Dendritic cell treated with granulocyte-macrophage colony-stimulating factor and Interleukin-4, amounts not matched to agents 40 ng/mL and 50 ng/mL, for 4 days (primary cell): ENCODE results near the gene RAET1G.
"Not testable (repeated sequence)": the region's sequence is repeated elsewhere in the genome, so short reads cannot be mapped to it uniquely, and the experiment has no call there.

Source experiments
- H3K27ac Mint-ChIP-seq: one replicate; pipeline ENCODE4 v1.8.0; 2022; ENCODE audit warnings: mild to moderate bottlenecking, mixed read lengths
- H3K27me3 Mint-ChIP-seq: one replicate; pipeline ENCODE4 v1.8.0; 2022; ENCODE audit warnings: mild to moderate bottlenecking, mixed read lengths
- H3K36me3 Mint-ChIP-seq: one replicate; pipeline ENCODE4 v1.8.0; 2022; ENCODE audit warnings: low read depth, mixed read lengths
- H3K4me1 Mint-ChIP-seq: one replicate; pipeline ENCODE4 v1.8.0; 2022; ENCODE audit warnings: low read depth, mixed read lengths
- H3K4me3 Mint-ChIP-seq: one replicate; pipeline ENCODE4 v1.8.0; 2022; ENCODE audit warnings: mild to moderate bottlenecking, moderate library complexity, mixed read lengths
- H3K9me3 Mint-ChIP-seq: one replicate; pipeline ENCODE4 v1.8.0; 2022; ENCODE audit warnings: mixed read lengths
- intact Hi-C: fragments of 100-400 bp; cut with micrococcal nuclease; formaldehyde crosslinking; loops from one replicate; pipeline ENCODE4 v1.15.0; 2022

The RAET1G gene

GRCh38 chr6:149961728-149962425 lies 39.0 kb upstream of the RAET1G start:
- Mint-ChIP-seq H3K9me3 (no peaks in the 10 kb centered on the region), H3K4me3 (no peak overlapping the region), H3K27me3 (peaks cover 84% of the 10 kb centered on the region), H3K36me3 (no peaks in the 10 kb centered on the region), H3K4me1 (peaks cover 29% of the 10 kb centered on the region), H3K27ac (no peak overlapping the region)
- intact Hi-C loops, result no loop called here

- no peaks in the 10 kb centered on the region for H3K9me3 Mint-ChIP-seq
- peaks cover 86% of the 10 kb centered on the region for H3K27me3 Mint-ChIP-seq
- H3K4me1 Mint-ChIP-seq, result peaks cover 27% of the 10 kb centered on the region
- H3K27ac Mint-ChIP-seq, result no peak overlapping the region
- H3K36me3 Mint-ChIP-seq, result no peaks in the 10 kb centered on the region
- no peak overlapping the region for H3K4me3 Mint-ChIP-seq
- intact Hi-C loops, result no loop called here
These were observed 37.6 kb upstream of the RAET1G start for GRCh38 chr6:149960488-149960887.

GRCh38 chr6:149959806-149960205 lies 36.9 kb upstream of the RAET1G start:
- intact Hi-C loops, H3K4me3 Mint-ChIP-seq, H3K9me3 Mint-ChIP-seq, H3K27ac Mint-ChIP-seq, H3K36me3 Mint-ChIP-seq: not testable (repeated sequence)
- peaks cover 85% of the 10 kb centered on the region for H3K27me3 Mint-ChIP-seq
- peaks cover 24% of the 10 kb centered on the region for H3K4me1 Mint-ChIP-seq

GRCh38 chr6:149958124-149958523 lies 35.2 kb upstream of the RAET1G start:
- H3K27ac Mint-ChIP-seq, H3K9me3 Mint-ChIP-seq, intact Hi-C loops, H3K4me3 Mint-ChIP-seq, H3K4me1 Mint-ChIP-seq, H3K36me3 Mint-ChIP-seq: not testable (repeated sequence)
- H3K27me3 Mint-ChIP-seq, result peaks cover 81% of the 10 kb centered on the region

GRCh38 chr6:149955654-149956317 lies 32.9 kb upstream of the RAET1G start:
- H3K4me1 Mint-ChIP-seq, intact Hi-C loops, H3K36me3 Mint-ChIP-seq, H3K4me3 Mint-ChIP-seq, H3K9me3 Mint-ChIP-seq, H3K27ac Mint-ChIP-seq: not testable (repeated sequence)
- peaks cover 80% of the 10 kb centered on the region for H3K27me3 Mint-ChIP-seq

GRCh38 chr6:149954984-149955653 lies 32.2 kb upstream of the RAET1G start:
- H3K4me3 Mint-ChIP-seq, H3K9me3 Mint-ChIP-seq, H3K4me1 Mint-ChIP-seq, H3K27ac Mint-ChIP-seq, H3K36me3 Mint-ChIP-seq, intact Hi-C loops: not testable (repeated sequence)
- H3K27me3 Mint-ChIP-seq, result peaks cover 80% of the 10 kb centered on the region

- H3K4me1 Mint-ChIP-seq, H3K36me3 Mint-ChIP-seq, H3K27ac Mint-ChIP-seq, intact Hi-C loops, H3K4me3 Mint-ChIP-seq, H3K9me3 Mint-ChIP-seq: not testable (repeated sequence)
- peaks cover 81% of the 10 kb centered on the region for H3K27me3 Mint-ChIP-seq
These were observed 31.5 kb upstream of the RAET1G start for GRCh38 chr6:149954328-149954983.

- peaks cover 77% of the 10 kb centered on the region for H3K27me3 Mint-ChIP-seq
- H3K4me1 Mint-ChIP-seq, H3K36me3 Mint-ChIP-seq, H3K9me3 Mint-ChIP-seq, H3K4me3 Mint-ChIP-seq, intact Hi-C loops, H3K27ac Mint-ChIP-seq: not testable (repeated sequence)
These were observed 31.0 kb upstream of the RAET1G start for GRCh38 chr6:149953934-149954327.

- H3K27ac Mint-ChIP-seq, result not testable (repeated sequence)
These were observed 30.5 kb upstream of the RAET1G start for GRCh38 chr6:149953390-149953789.

GRCh38 chr6:149951626-149952025 lies 28.7 kb upstream of the RAET1G start:
- Mint-ChIP-seq H3K27ac (no peak overlapping the region), H3K4me1 (peaks cover 5% of the 10 kb centered on the region), H3K4me3 (no peak overlapping the region), H3K9me3 (no peaks in the 10 kb centered on the region), H3K36me3 (no peaks in the 10 kb centered on the region), H3K27me3 (peaks cover 79% of the 10 kb centered on the region)
- intact Hi-C loops, result no loop called here

More at GRCh38 chr6:149953390-149953789, 30.5 kb upstream of the RAET1G start:
- intact Hi-C loops, H3K9me3 Mint-ChIP-seq, H3K4me3 Mint-ChIP-seq, H3K4me1 Mint-ChIP-seq, H3K36me3 Mint-ChIP-seq: not testable (repeated sequence)
- H3K27me3 Mint-ChIP-seq, result peaks cover 76% of the 10 kb centered on the region

- Mint-ChIP-seq H3K9me3 (no peaks in the 10 kb centered on the region), H3K27me3 (peaks cover 80% of the 10 kb centered on the region), H3K4me3 (no peak overlapping the region), H3K36me3 (no peaks in the 10 kb centered on the region), H3K4me1 (peaks cover 5% of the 10 kb centered on the region), H3K27ac (no peak overlapping the region)
- intact Hi-C loops, result no loop called here
These were observed 28.2 kb upstream of the RAET1G start for GRCh38 chr6:149951096-149951495.

- H3K4me1 Mint-ChIP-seq, result peaks cover 5% of the 10 kb centered on the region
These were observed 27.5 kb upstream of the RAET1G start for GRCh38 chr6:149950423-149950822.

GRCh38 chr6:149948616-149949015 lies 25.7 kb upstream of the RAET1G start:
- H3K4me3 Mint-ChIP-seq, result no peak overlapping the region
- no peak overlapping the region for H3K27ac Mint-ChIP-seq
- intact Hi-C loops, result no loop called here
- no peaks in the 10 kb centered on the region for H3K9me3 Mint-ChIP-seq
- peaks cover 70% of the 10 kb centered on the region for H3K27me3 Mint-ChIP-seq
- H3K4me1 Mint-ChIP-seq, result no peaks in the 10 kb centered on the region
- H3K36me3 Mint-ChIP-seq, result no peaks in the 10 kb centered on the region

More at GRCh38 chr6:149950423-149950822, 27.5 kb upstream of the RAET1G start:
- Mint-ChIP-seq H3K4me3 (no peak overlapping the region), H3K9me3 (no peaks in the 10 kb centered on the region), H3K27me3 (peaks cover 75% of the 10 kb centered on the region), H3K36me3 (no peaks in the 10 kb centered on the region), H3K27ac (no peak overlapping the region)
- intact Hi-C loops, result no loop called here

GRCh38 chr6:149948011-149948410 lies 25.1 kb upstream of the RAET1G start:
- Mint-ChIP-seq H3K4me3 (no peak overlapping the region), H3K36me3 (no peaks in the 10 kb centered on the region), H3K9me3 (no peaks in the 10 kb centered on the region), H3K27me3 (peaks cover 69% of the 10 kb centered on the region), H3K4me1 (no peaks in the 10 kb centered on the region), H3K27ac (no peak overlapping the region)
- intact Hi-C loops, result no loop called here
